ENCODE measurements around the gene ZNF444.
"Not testable (repeated sequence)": the region's sequence is repeated elsewhere in the genome, so short reads cannot be mapped to it uniquely, and the experiment has no call there.

The ZNF444 gene

DNA sequence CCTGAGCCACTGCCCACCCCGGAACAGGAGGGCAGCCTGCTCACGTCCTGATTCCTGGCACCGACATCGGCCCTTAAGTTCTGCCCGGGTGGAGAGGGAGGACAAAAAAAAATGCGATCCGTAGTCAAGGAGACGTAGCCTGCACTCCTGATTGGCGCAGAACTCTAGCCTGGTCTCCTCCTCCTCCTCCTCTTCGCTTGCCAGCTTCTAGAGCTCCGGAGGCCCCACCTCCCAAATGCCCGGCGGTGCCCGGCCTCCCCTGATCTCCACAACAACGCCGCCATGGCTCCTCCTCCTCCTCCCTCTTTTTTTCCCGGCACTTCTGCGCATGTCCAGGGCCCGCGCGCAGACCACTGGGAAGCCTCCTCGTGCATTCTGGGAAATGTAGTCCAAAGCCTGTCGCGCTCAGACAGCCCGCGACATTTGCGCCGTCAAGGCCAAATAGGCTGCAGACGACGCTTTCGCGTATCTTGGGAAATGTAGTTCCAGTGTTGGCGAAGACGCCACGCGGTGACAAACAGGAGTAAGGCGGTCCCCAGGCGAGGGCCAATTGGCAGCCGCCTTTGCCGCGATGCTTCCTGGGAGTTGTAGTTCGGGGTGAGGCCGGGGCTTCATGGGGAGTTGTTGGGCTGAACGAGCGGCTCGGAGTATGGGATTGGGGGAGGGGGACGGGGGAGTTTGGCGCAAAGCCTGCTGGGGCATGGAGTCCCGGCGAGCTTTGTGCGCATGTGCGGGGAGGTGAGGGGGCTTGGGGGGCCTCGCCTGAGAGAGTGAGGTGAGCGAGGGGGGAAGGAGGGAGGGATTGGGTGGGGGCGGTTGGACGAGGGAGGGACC lies at the start of gene ZNF444:
ZNF444 (plus strand) TSS at position 705 of the 834 bp plus-strand sequence. CDS start 5,625 bp downstream, outside the sequence.
- peak; percentile 99 for DNase-seq (ENCODE audit: low read depth, low spot score)

DNA sequence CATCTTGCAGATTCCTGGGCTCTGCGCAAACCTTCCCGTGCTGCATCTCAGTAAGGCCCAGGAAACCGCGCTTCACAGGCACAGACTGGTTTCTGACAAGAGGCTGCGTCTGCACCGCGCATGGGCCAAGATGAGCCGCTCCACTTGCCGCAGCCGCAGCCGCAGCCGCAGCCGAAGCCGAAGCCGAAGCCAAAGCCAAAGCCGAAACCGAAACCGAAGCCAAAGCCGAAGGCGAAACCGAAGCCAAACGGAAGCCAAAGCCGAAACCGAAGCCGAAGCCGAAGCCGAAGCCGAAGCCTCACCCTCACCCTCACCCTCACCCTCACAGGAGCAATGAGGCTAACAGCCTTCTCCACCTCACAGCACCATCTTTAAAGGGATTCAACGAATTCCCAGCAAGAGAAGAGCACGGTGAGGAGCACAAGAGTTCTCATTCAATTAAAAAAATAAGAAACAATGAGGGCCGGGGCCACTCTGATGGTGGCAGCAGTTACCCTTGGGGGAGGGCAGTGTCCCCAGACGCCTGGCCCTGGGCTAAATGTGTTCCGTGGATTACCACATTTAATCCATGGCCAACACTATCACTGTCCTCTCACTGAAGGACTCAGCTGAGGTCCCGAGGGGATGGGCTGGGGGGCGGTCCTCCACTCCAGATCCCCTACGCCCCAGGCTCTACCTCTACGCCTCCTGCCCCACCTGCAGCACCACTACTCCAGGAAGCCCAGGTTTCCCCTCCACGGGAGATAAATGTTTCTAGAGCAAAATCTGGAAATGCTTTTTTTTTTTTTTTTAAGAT lies 49.1 kb upstream of the ZNF444 start:
- DNase-seq (ENCODE audit: low read depth, low spot score) = no peak

DNA sequence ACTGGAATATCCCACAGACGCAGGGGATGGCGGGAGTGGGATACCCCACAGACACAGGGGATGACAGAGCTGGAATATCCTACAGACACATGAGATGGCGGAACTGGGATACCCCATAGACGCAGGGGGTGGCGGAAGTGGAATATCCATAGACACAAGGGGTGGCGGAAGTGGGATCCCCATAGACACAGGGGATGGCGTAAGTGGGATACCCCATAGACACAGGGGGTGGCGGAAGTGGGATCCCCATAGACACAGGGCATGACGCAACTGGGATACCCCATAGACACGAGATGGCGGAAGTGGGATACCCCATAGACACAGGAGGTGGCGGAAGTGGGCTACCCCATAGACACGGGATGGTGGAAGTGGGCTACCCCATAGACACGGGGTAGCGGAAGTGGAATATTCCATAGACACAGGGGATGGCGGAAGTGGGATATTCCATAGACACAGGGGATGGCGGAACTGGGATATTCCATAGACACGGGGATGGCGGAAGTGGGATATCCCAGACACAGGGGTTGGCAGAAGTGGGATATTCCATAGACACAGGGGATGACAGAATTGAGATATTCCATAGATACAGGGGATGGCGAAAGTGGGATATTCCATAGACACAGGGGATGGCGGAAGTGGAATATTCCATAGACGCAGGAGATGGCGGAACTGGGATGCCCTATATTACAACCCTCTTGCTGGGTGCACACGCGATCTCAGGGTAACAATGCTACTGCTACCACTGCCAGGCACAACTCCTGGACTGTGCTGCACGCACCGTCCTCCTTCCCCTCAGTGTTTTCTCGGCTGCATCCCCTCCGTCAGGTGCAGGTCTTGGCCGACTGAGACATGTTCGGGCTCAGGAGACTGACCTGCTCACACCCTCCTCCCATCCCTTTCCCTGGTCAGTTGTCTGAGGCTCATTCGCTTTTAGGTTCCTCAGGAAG lies 48.1 kb upstream of the ZNF444 start:
- DNase-seq (ENCODE audit: low read depth, low spot score) = no peak

DNA sequence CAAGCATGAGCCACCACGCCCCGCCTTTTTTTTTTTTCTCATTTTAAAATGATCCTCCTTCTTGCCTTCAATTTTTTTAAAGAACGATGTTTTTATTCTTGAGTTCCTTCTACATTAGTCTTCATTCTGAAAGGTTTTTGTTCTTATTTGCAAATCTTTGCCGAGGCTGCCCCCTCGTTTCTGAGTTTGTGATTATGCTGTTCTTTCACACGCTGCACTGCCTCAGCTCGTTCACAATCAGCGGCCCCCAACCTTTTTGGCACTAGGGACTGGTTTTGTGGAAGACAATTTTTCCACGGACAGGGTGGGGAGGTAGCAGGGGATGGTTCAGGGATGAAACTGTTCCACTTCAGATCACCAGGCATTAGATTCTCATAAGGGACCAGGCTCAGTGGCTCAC lies 46.6 kb upstream of the ZNF444 start:
- DNase-seq (ENCODE audit: low read depth, low spot score) = no peak

DNA sequence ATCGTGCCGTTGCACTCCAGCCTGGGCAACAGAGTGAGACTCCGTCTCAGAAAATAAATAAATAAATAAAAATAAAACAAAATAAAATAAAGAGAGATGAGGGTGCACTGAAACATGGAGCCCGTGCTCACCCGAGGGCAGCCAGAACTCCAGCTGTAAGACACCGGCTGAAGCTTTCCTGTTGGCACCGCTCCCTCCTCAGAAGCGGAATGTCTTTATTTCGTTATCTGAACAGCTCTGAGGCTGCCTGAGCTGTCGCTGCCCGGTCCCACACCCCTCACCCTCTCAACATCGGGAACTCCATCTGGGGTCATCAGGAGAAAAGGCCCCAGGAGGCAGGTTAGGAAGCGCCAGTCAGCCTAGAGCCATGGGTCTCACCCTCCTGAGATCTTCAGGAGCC lies 44.4 kb upstream of the ZNF444 start:
- DNase-seq (ENCODE audit: low read depth, low spot score) = no peak

DNA sequence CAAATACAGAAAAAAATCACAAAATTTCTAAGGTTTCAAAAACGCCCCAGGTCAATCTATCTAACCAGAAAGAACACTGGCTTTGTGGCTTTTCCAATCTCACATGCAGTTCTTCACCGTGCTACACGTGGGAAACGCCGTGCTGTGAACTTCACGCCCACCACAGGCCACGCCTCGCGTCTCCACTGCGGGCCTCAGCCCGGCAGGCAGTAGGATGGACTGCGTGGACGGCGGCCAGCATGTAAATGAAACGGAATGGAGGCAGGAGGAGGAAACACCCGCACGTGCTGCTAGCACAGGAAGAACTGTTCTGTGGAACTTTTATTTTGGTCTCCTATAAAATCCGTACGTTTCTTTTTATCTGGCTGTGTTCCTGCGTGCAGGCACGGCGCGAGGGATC lies 43.8 kb upstream of the ZNF444 start:
- no peak for DNase-seq (ENCODE audit: low read depth, low spot score)

DNA sequence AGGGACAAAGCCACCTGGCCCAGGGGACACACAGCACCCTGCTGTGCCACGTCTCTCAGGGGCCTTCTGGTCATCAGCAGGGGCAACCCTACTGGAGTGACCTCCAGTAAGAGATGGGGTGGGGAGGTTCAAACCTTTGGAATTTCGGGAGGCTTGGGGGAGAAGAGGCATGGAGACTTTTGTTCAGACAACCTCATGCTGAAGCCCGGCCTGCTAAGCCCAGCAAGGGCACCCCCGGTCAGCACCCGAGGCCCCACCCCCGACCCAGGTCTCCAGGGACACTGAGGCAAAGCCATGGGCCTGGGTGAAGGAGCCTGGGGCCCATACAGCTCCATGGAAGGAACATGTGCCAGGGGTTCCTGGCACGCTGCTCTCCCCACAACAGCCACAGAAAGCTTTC lies 43.3 kb upstream of the ZNF444 start:
- DNase-seq (ENCODE audit: low read depth, low spot score) = no peak

DNA sequence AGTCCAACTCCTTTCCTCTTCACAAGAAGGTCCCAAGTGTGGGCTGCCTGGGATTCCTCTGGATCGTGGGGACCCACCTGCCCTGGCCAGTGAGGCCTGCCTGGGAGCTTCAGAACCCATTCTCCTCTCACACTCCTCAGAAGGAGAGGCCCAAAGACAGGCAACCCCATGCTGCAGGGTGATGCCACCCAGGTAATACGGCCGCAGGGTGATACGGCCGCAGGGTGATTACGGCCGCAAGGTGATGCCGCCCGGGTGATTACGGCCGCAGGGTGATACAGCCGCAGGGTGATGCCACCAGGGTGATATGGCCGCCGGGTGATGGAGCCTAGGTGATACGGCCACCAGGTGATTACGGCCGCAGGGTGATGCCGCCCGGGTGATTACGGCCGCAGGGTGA lies 42.9 kb upstream of the ZNF444 start:
- DNase-seq (ENCODE audit: low read depth, low spot score) = not testable (repeated sequence)

DNA sequence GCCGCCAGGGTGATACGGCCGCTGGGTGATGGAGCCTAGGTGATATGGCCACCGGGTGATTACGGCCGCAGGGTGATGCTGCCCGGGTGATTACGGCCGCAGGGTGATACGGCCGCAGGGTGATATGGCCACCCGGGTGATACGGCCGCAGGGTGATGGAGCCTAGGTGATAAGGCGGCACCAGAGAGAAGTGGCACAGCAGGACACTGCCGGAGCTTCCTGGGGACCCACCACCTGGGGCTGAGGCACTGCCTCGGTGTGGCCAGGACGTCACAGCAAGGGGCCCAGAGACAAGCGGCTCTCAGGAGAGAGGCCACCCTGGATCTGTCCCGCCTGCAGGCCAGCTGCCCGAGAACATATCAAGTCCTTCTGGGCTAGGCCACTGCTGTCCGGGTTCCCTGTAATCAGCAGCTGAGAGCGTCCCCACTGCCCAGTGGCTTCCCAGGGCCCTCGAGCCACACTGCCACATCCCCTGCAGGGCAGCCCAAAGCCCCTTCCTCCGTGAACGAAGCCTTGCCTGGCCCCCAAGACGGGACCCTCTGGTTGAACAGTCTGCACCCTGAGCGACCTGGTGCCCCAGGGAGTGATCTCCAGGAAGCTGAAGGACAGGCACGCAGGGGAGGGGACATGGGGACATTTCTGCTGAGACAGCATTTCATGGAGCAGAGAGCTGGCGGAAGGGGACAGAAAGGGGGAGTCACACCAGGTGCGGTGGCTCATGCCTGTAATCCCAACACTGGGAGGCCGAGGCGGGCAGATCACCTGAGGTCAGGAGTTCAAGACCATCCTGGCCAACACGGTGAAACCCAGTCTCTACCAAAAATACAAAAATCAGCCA lies 42.1 kb upstream of the ZNF444 start:
- DNase-seq (ENCODE audit: low read depth, low spot score) = no peak

DNA sequence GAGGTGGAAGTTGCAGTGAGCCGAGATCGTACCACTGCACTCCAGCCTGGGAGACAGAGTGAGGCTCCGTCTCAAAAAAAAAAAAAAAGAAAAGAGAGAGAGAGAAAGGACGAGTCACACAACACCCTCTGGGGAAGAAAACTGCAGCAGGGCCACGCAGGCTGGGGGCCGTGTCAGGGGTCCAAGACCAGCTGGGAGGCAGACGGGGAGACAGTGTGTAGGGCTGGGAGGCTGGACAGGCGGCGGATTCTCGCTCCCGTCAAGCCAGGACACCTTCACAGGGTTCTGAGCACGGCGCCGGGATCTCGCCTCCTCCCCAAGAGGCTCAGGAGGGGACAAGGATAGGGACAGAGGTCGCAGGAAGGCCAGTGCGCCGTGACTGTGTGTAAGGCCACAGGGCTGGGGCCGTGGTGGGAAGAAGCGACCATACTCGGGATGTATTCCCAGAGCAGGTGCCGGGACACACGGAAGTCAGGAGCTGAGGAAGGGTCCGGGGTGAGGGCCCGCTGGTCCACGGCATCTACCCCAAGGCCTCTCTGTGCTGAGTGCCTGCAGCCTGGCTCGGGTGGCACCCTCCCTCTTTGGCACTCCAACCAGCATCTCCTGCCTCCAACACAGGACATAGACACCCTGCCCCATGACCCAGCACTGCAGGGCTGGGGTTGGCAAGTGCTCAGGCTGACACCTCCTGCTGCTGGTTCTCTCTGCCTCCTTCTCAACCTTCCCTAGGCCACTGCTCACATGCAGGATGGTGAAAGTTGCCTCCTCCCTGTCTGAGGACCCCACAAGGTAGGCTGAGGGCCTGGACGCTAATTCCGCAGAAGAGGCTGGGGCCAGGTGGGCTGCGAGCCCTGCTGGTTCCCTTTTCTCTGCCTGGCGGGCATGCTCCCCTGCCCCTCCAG lies 41.2 kb upstream of the ZNF444 start:
- DNase-seq (ENCODE audit: low read depth, low spot score) = no peak

DNA sequence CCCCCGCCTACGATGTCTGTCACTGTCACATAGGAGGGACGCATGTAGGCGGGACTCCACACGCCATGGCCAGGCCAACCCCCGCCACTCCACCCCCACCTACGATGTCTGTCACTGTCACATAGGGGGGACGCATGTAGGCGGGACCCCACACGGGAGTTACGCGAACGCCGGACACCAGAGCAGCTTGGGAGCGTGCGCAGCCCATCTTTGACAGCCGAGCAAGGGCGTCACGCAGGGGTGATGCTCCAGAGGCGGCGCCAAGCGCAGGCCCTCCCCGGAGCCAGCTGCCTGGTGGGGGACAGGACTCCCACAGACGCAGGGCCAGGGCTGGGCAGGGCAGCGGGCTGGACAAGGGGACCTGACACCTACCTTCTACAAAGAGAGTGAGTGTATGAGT lies 40.0 kb upstream of the ZNF444 start:
- no peak for DNase-seq (ENCODE audit: low read depth, low spot score)

DNA sequence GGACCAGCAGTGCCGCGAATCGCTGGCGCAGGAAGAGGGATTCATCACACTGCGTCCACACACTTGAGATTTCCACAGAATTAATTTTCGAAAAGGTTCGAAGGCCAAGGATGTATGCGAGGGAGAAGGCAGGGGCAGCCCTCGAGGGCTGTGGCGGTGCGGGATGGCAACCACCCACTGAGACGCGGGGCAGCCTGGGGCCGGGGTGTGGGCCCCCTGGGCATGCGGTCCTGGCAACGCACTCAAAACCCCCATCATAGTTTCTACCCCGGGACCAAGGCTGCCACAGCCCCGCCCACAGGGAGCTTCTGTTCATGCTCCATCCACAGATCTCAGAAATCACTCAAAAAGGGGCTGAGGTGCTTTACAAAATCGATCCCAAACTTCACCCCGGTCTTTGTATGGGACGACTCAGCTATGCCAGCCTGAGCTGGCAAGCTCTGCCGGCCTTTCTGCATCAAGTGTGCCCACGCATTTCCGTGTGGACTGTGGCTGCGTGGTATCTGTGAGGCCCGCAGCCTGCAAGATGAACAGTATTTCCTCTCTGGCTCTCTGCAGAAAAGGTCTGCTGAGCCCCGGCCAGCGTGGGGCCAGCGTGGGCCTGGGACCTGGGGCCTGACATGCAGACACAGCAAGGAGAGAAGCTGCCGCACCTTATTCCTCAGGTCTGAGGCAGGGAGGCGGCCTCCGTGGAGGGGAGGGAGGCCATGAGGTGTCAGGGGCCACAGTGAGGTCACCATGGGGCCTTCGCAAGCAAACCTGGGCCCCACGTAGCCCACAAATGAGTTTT lies 39.1 kb upstream of the ZNF444 start:
- no peak for DNase-seq (ENCODE audit: low read depth, low spot score)

DNA sequence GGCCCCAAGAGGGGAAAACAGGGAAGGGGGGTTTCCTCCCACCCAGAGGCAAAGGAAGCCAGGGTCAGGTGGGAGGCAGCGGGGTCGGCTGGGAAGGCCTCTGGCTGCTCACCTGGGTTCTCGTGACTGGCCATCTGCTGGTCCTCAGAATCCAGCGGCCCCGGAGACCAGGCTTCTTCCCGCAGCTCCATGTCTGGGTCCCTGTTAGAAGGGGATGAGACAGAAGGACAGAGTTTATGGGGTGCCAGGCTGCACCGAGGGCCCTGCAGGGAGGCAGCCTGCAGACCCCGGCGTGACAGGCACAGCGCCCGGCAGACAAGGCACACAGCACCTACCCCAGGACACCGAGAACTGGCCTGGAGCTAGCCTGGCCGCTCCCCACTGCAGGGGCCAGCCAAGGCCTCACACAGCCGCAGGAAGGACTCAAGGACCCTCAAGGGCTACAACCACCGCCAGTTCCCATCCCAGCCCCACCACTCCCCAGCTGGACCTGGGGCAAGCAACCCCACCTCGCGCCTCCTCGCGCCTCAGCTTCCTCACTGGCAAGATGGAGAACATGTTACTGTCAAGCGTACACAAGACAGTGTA lies 38.0 kb upstream of the ZNF444 start:
- no peak for DNase-seq (ENCODE audit: low read depth, low spot score)

DNA sequence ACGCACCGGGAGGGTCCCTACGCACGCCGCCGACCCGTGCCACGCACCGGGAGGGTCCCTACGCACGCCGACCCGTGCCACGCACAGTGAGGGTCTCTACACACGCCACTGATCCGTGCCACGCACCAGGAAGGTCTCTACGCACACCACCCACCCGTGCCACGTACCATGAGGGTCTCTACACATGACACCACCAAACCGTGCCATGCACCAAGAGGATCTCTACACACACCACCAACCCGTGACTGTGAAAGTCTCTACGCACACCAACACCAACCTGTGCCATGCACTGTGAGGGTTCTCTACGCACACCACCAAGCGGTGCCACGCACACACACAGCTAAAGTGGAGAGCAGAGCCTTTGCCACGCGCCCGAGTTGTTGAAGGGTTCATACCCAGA lies 36.7 kb upstream of the ZNF444 start:
- DNase-seq (ENCODE audit: low read depth, low spot score) = no peak

DNA sequence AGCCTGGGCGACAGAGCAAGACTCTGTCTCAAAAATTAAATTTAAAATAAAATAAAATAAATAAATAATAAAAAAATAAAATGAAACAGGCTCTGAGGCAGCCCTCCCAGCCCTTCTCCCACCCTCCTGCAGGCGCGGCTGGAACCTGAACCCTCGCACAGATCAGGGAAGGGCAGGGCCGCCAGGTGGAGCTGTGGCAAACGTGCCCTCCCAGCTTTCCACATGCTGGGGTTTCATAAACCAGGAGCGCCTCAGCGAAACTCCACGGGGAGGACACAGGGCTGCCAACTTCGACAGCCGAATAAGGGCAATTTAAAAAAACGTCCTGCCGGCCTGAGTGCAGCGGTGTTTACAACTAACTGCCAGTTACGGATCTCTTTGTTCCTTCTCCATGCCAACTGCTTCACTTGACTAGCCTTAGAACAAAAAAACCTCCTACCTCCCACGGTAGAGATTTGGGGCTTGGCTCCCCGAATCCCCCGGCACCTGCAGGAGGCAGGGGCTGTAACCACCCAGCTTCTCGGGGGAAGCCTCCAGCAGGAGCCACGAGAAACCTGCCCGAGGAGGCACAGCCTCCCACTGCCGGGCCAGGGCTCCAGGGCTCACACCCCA lies 35.9 kb upstream of the ZNF444 start:
- no peak for DNase-seq (ENCODE audit: low read depth, low spot score)

DNA sequence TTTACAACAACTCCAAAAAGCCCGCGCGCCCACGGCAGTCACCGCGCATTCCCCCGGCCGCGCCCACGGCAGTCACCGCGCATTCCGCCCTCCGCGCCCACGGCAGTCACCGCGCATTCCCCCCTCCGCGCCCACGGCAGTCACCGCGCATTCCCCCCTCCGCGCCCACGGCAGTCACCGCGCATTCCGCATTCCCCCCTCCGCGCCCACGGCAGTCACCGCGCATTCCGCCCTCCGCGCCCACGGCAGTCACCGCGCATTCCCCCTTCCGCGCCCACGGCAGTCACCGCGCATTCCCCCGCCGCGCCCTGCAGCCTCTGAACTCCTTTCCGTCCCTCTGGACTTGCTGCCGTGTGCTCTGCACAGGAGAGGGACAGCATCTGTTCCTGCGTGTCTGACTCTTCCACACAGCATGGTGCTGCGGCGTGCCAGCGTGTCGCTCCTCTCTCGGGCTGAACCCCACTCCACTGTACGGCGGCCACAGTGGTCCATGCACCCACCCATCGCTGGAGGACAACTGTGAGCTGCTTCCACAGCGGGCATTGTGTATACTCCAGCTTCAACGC lies 35.2 kb upstream of the ZNF444 start:
- DNase-seq (ENCODE audit: low read depth, low spot score) = not testable (repeated sequence)

DNA sequence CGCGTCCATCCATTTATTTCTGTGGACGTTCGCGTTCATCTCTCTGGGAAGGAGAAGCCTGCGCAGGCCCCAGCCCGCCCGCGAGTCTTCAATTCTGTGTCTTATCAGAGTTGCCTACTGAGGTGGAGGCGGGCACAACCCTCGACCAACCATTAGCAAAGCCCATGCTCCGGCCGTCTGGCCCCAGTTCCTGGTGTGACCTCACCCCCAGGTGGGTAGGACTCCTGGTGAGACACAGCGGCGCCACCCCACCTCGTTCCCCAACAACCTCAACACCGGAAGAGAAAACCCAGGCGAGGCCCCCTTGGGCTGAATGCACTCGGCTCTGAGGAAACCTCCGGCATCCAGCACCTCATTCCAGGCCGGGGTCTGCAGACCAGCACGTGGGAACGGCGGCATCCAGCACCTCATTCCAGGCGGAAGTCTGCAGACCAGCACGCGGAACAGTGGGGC lies 34.7 kb upstream of the ZNF444 start:
- no peak for DNase-seq (ENCODE audit: low read depth, low spot score)

DNA sequence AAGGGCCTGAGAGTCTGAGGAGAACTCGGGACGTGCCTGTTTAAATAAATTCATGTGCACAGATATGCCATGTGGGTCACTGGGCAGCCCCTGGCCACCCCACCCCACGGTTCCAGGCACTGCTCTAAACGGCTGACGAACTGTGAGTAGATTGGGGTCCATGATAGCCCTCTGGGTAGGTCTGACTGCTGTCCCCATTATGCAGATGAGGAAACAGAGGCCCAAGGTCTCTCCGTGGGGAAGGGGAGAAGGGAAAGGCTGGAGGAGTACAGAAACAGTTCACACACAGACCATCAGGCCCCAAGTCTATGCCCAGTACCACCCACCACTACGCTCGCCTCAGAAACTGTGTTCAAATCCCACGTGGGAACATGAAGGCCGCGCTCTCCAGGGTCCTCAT lies 34.1 kb upstream of the ZNF444 start:
- DNase-seq (ENCODE audit: low read depth, low spot score) = no peak
